Testis (tissue), 3 donors: ENCODE measurements around the gene RASSF3. TPM values are rescaled to one million over a fixed set of nuclear protein-coding genes. Genes with fewer than 3 reads are reported as not detected.
"Not testable (repeated sequence)": the region's sequence is repeated elsewhere in the genome, so short reads cannot be mapped to it uniquely, and the experiment has no call there.

Experiments
- DNase-seq: peaks from one replicate; pipeline ENCODE4 v3.0.0-alpha.2; 2019
- H3K27ac ChIP-seq, 2 donors: fragments of 200-600 bp; sonication (generic); one replicate each; pipeline ENCODE4 v1.5.1; 2019
- H3K27me3 ChIP-seq: fragments of 200-600 bp; sonication (generic); one replicate; pipeline ENCODE4 v1.5.1; 2019
- H3K36me3 ChIP-seq: fragments of 200-600 bp; sonication (generic); one replicate; pipeline ENCODE4 v1.5.1; 2017; ENCODE audit warnings: low read depth; ENCODE audit errors: missing control alignments
- H3K4me1 ChIP-seq: fragments of 200-600 bp; sonication (generic); one replicate; pipeline ENCODE4 v1.5.1; 2019
- H3K4me3 ChIP-seq, 2 donors: fragments of 200-600 bp; sonication (generic); one replicate each; pipeline ENCODE4 v1.5.1; 2017 to 2019
- H3K9me3 ChIP-seq: fragments of 200-600 bp; sonication (generic); one replicate; pipeline ENCODE4 v1.5.1; 2017
- POLR2A ChIP-seq: fragments of 450-650 bp; IDR thresholded peaks from one replicate; pipeline ENCODE4 v1.6.1; 2017; ENCODE audit warnings: antibody characterized with exemption, mild to moderate bottlenecking, moderate library complexity
- WGBS, 2 donors: methylation state at CpG; one replicate each; pipeline ENCODE4 v1.1.5; 2018; 5-methylcytosine and 5-hydroxymethylcytosine counted together
- intact Hi-C: fragments of 100-400 bp; cut with DNase I; formaldehyde crosslinking; loops from one replicate; pipeline ENCODE4 v1.15.1; 2023; ENCODE audit warnings: low total_unique reads
- polyA plus RNA-seq: library from polyadenylated mRNA; stranded (reverse); fragments of 350-450 nt; fragmentation: Illumina TruSeq; extraction: RNeasy Lipid Tissue Mini Kit (QIAGEN cat#74804); gene quantifications from one replicate; pipeline ENCODE4 v1.2.3, GENCODE V29; 2014; ENCODE audit warnings: low read depth, low replicate concordance; ENCODE audit not compliant: insufficient read depth
- total RNA-seq, 2 donors: library from RNA; depleted of rRNA; stranded (reverse); fragments of >200 nt; gene quantifications; one replicate each; pipeline ENCODE4 v1.2.3, GENCODE V29; 2016
- TF ChIP-seq, protein P1 (sequence below), 3 experiments: fragments of 450-650 bp in 2 of 3; fragments of 200-600 bp in 1 of 3; sonication (generic) in 1 of 3; IDR thresholded peaks; one replicate each; pipeline ENCODE4 v1.5.1; 2016 to 2019; ENCODE audit warnings: antibody characterized with exemption in 3 of 3, mild to moderate bottlenecking in 2 of 3, moderate library complexity in 1 of 3

RASSF3 gene
- total and polyA plus RNA-seq, 3 donors from 2014 or later: 20.3 to 27.5 (median 26.4) TPM

DNA sequence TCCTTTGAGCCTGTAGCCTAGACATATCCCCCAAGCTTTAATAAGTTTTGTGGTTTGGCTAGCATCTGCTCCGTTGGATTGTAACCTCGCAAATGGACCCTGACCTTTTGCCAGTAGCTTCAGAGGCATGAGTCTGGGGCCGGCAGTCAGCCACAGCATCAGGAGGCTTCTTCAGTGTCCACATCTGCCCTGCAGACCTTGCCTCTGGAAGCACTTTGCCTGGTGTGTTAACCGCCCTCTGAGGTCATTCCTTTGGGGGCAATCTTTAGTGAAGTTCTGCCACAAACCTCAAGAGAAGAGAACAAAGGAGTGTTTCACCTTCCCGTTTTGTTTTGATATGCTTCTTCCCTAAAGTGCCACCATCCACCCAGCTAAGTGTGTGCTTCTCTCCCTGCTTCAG is 77.5 kb downstream of the RASSF3 start:
- no peak overlapping the region for H3K27ac ChIP-seq
- H3K27me3 ChIP-seq: no peaks in the 10 kb centered on the region
- 43 to 49% methylated on average over 5 of the region's 5 CpGs for whole genome bisulfite sequencing, 2 donors
- no peaks in the 10 kb centered on the region for H3K36me3 ChIP-seq
- H3K9me3 ChIP-seq: no peaks in the 10 kb centered on the region
- no peak overlapping the region for H3K4me3 ChIP-seq
- intact Hi-C loops: no loop called here
- TF ChIP-seq POLR2A: no peak
- TF ChIP-seq, protein P1, sequence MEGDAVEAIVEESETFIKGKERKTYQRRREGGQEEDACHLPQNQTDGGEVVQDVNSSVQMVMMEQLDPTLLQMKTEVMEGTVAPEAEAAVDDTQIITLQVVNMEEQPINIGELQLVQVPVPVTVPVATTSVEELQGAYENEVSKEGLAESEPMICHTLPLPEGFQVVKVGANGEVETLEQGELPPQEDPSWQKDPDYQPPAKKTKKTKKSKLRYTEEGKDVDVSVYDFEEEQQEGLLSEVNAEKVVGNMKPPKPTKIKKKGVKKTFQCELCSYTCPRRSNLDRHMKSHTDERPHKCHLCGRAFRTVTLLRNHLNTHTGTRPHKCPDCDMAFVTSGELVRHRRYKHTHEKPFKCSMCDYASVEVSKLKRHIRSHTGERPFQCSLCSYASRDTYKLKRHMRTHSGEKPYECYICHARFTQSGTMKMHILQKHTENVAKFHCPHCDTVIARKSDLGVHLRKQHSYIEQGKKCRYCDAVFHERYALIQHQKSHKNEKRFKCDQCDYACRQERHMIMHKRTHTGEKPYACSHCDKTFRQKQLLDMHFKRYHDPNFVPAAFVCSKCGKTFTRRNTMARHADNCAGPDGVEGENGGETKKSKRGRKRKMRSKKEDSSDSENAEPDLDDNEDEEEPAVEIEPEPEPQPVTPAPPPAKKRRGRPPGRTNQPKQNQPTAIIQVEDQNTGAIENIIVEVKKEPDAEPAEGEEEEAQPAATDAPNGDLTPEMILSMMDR (IDR thresholded peaks at IDR 0.05): no peak
- no peak for DNase-seq
- no peaks in the 10 kb centered on the region for H3K4me1 ChIP-seq

DNA sequence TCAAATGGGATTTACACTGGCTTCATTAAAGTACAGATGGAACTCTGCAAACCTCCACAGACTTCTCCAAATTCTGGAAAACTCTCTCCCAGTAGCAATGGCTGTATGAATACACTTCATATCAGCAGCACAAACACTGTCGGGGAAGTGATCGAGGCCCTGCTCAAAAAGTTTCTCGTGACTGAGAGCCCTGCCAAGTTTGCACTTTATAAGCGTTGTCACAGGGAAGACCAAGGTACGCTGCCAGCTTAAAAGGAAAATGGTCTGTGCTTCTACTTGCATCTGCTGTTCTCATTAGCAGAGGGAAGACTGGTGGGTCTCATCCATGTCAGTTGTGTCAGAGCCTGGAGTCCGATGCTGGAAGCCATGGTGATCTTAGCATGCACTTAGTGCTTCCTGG is 77.9 kb downstream of the RASSF3 start:
- no peaks in the 10 kb centered on the region for H3K36me3 ChIP-seq
- H3K4me3 ChIP-seq: no peak overlapping the region
- 71 to 87% methylated on average over 6 of the region's 6 CpGs for WGBS, 2 donors
- DNase-seq: no peak
- no peaks in the 10 kb centered on the region for H3K9me3 ChIP-seq
- H3K27me3 ChIP-seq: no peaks in the 10 kb centered on the region
- TF ChIP-seq POLR2A: no peak
- TF ChIP-seq, protein P1 (IDR thresholded peaks at IDR 0.05): no peak
- intact Hi-C loops: no loop called here
- H3K27ac ChIP-seq: no peak overlapping the region
- no peaks in the 10 kb centered on the region for H3K4me1 ChIP-seq

DNA sequence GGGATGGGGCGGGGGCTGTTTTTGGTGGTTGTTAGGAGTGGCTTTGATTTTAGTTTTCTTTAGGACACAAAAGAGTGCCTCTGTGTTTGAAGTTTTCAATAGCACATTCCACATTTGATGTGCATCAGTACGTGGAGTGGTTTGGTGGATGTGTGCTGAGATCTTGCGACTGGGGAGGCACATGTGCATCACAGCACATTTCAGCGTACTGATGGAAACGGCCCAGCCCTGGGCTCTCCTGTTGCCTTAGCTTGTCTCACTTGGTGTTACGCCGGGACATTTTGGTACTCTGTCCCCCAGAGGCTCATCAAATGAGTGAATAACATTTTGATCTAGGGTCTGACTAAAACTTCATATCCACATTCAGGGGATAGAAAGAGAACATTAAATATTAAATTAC is 78.4 kb downstream of the RASSF3 start:
- H3K36me3 ChIP-seq: no peaks in the 10 kb centered on the region
- 87 to 94% methylated on average over 7 of the region's 7 CpGs for WGBS, 2 donors
- no peak overlapping the region for H3K4me3 ChIP-seq
- no peak for DNase-seq
- TF ChIP-seq, protein P1 (IDR thresholded peaks at IDR 0.05): no peak
- TF ChIP-seq POLR2A: no peak
- no peaks in the 10 kb centered on the region for H3K4me1 ChIP-seq
- H3K27ac ChIP-seq: no peak overlapping the region
- H3K9me3 ChIP-seq: no peaks in the 10 kb centered on the region
- H3K27me3 ChIP-seq: no peaks in the 10 kb centered on the region
- intact Hi-C loops: no loop called here

DNA sequence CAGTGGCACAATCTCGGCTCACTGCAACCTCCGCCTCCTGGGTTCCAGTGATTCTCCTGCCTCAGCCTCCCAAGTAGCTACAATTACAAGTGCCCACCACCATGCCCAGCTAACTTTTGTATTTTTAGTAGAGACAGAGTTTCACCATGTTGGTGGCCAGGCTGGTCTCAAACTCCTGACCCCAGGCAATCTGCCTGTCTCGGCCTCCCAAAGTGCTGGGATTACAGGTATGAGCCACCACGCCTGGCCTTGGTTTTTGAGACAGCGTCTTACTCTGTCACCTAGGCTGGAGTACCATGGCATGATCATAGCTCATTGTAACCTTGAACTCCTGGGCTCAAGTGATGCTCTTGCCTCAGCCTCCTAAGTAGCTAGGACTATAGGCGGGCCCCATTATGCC is 79.9 kb downstream of the RASSF3 start:
- intact Hi-C loops: loop anchor here (5.0 kb wide), 1 partner anchor 143 kb away; no protein-coding TSS in a partner anchor
- H3K4me1 ChIP-seq: not testable (repeated sequence)

DNA sequence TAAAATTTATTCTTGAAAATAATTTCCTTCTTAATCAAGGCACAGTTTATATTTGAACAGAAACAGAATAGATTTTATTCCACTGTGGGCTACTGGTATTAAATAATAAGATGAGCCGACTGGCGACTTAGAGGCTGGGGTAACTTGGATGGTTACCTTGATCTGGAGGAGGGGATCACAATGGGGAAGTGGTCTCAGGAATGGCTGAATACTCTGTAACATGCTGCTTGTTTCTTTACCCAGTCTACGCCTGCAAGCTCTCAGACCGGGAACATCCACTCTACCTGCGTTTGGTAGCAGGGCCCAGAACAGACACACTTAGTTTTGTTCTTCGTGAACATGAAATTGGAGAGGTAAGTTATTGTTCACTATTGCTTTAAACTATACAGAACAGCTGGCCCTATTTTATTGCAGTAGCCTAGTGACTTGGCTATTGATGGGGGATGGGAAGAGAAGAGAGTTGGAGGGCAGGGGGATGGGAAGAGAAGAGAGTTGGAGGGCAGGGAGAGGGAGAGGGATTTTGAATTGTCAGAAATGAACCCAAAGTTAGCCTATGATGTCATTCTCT is 81.0 kb downstream of the RASSF3 start:
- H3K27ac ChIP-seq: no peak overlapping the region
- H3K27me3 ChIP-seq: no peaks in the 10 kb centered on the region
- WGBS, 2 donors: 92 to 94% methylated on average over 6 of the region's 6 CpGs
- no peak overlapping the region for H3K4me3 ChIP-seq
- H3K9me3 ChIP-seq: no peaks in the 10 kb centered on the region
- no peak for DNase-seq
- TF ChIP-seq, protein P1 (IDR thresholded peaks at IDR 0.05): no peak
- no peak for TF ChIP-seq POLR2A
- intact Hi-C loops: loop anchor here (5.0 kb wide), 1 partner anchor 144 kb away; no protein-coding TSS in a partner anchor
- no peaks in the 10 kb centered on the region for H3K4me1 ChIP-seq
- no peaks in the 10 kb centered on the region for H3K36me3 ChIP-seq

More for the DNA sequence above, 79.9 kb downstream of the RASSF3 start:
- H3K9me3 ChIP-seq, H3K27ac ChIP-seq, H3K36me3 ChIP-seq, DNase-seq, H3K4me3 ChIP-seq, H3K27me3 ChIP-seq: not testable (repeated sequence)
- 98% methylated on average over 6 of the region's 6 CpGs for WGBS, 2 donors
